HK-2 (cell line): Measurements from ENCODE around the gene KRTAP20-1.

ENCODE experiments used
- DNase-seq: peaks from one replicate; pipeline ENCODE4 v3.0.0-alpha.2; 2018; ENCODE audit not compliant: unreplicated experiment

Gene KRTAP20-1

GRCh38 chr21:30646904-30647414, 30.7 kb downstream of the KRTAP20-1 start:
- no peak for DNase-seq

- no peak for DNase-seq
Observed at GRCh38 chr21:30652891-30653290, 36.7 kb downstream of the KRTAP20-1 start.
